Thyroid gland (tissue), 4 donors: ENCODE measurements around the gene NIPAL3.

Experiments
- CTCF ChIP-seq, 6 experiments: fragments of 200-600 bp in 3 of 6; fragments of 450-650 bp in 3 of 6; sonication (generic) in 3 of 6; IDR thresholded peaks; one replicate each; pipeline ENCODE4 v1.5.1; 2016 to 2019; ENCODE audit warnings: antibody characterized with exemption in 6 of 6, mild to moderate bottlenecking in 2 of 6, inconsistent platforms in 1 of 6, moderate library complexity in 1 of 6
- POLR2A ChIP-seq, 2 donors: fragments of 450-650 bp; IDR thresholded peaks; one replicate each; pipeline ENCODE4 v1.6.1; 2017; ENCODE audit warnings: antibody characterized with exemption in 2 of 2, mild to moderate bottlenecking in 2 of 2, moderate library complexity in 1 of 2

- TF ChIP-seq CTCF (IDR thresholded peaks at IDR 0.05) (no peak), POLR2A (IDR thresholded peaks at IDR 0.05) (no peak)
These were observed 67.8 kb downstream of the NIPAL3 start for GRCh38 chr1:24483441-24483840.
